ENCODE measurements around the gene COL15A1.

The COL15A1 gene

GRCh38 chr9:99062549-99062948 lies 118.8 kb downstream of the COL15A1 start:
- DNase-seq = no peak

GRCh38 chr9:99063522-99063921 lies 119.8 kb downstream of the COL15A1 start:
- DNase-seq = no peak

GRCh38 chr9:99066571-99066970 lies 122.9 kb downstream of the COL15A1 start:
- DNase-seq = no peak

- peak in 1 of 5 donors; percentile 47 for DNase-seq
Measured at GRCh38 chr9:99069075-99069474, 125.4 kb downstream of the COL15A1 start.

- DNase-seq = no peak
Measured at GRCh38 chr9:99069546-99069945, 125.8 kb downstream of the COL15A1 start.

- no peak for DNase-seq
Measured at GRCh38 chr9:99070681-99071080, 127.0 kb downstream of the COL15A1 start.

- DNase-seq = no peak
Measured at GRCh38 chr9:99071313-99072039, 127.8 kb downstream of the COL15A1 start.

- no peak for DNase-seq
Measured at GRCh38 chr9:99072040-99072394, 128.3 kb downstream of the COL15A1 start.

- DNase-seq = no peak
Measured at GRCh38 chr9:99073347-99073746, 129.6 kb downstream of the COL15A1 start.

- DNase-seq = no peak
Measured at GRCh38 chr9:99073985-99074901, 130.5 kb downstream of the COL15A1 start.

- no peak for DNase-seq
Measured at GRCh38 chr9:99074902-99075245, 131.2 kb downstream of the COL15A1 start.

GRCh38 chr9:99075246-99075912 lies 131.7 kb downstream of the COL15A1 start:
- DNase-seq = no peak

- DNase-seq = no peak
Measured at GRCh38 chr9:99076030-99076429, 132.3 kb downstream of the COL15A1 start.

GRCh38 chr9:99076483-99077171 lies 132.9 kb downstream of the COL15A1 start:
- DNase-seq = peak in 3 of 5 donors; percentile 15 to 68 (median 29)

- DNase-seq = no peak
Measured at GRCh38 chr9:99078717-99079116, 135.0 kb downstream of the COL15A1 start.

GRCh38 chr9:99079542-99079941 lies 135.8 kb downstream of the COL15A1 start:
- no peak for DNase-seq

- DNase-seq = no peak
Measured at GRCh38 chr9:99083051-99083450, 139.3 kb downstream of the COL15A1 start.

- no peak for DNase-seq
Measured at GRCh38 chr9:99085949-99086948, 142.5 kb downstream of the COL15A1 start.

- DNase-seq = no peak
Measured at GRCh38 chr9:99087462-99087861, 143.8 kb downstream of the COL15A1 start.

- no peak for DNase-seq
Measured at GRCh38 chr9:99090336-99091130, 146.8 kb downstream of the COL15A1 start.
